ENCODE measurements around the gene MRM2.

- TF ChIP-seq CTCF (IDR thresholded peaks at IDR 0.05): no peak
- TF ChIP-seq POLR2A (IDR thresholded peaks at IDR 0.05): no peak
Measured at GRCh38 chr7:2205036-2205780, 36.8 kb downstream of the MRM2 start.

Measured in Peyer's patch (tissue), 4 donors.